ENCODE results near the gene PSAP.

Gene PSAP

DNA sequence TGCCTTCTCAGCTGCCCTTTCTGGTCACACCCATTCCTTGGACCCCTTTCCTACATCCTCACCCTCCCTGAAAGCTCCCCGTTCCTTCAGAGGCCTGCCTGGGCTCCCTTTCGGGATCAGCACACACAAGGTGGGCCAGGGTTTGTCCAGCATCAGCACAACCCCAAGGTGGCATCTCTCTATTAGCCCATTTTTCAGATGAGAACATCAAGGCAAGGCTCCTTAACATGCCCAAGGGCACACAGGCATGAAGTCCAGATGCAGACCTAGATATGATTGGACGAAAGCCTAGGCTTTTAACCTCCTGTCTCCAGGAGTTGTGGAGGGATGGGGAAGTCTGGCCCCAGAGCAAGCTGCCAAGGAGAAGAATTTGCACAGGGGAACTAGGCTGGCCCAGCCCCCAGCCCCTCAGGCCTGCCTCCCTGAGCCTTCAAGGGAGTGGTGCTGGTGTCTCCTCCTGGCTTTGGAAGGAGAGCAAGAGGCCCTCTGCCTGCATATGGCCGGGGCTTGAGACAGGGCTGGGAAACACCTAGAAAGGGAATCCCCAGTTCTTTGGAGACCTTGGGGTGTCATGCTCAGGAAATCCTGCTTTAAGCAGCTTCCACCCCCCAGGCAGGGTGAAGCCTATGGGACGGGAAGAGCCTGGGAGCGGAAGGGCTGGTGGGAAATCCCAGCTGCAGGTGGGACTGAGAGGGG is 68.7 kb downstream of the PSAP start:
- no peak for DNase-seq

DNA sequence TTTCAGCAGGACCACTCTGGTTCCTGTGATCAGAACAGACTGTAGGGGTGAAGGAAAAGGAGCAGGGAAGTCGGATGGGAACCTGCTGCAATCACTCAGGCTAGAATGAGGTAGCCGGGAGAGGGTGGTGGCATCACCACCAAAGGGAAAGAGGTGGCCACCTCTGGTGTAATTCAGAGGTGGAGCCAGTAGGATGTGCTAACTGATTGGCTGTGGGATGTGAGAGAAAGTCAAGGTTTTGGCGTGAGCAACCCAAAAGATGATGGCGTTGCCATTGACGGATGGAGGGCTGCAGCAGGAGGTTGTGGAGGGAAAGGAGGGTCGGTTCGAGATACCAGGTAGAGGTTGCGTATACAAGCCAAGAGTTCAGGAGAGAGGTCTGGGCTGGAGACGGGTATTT is 70.3 kb downstream of the PSAP start:
- no peak for DNase-seq

DNA sequence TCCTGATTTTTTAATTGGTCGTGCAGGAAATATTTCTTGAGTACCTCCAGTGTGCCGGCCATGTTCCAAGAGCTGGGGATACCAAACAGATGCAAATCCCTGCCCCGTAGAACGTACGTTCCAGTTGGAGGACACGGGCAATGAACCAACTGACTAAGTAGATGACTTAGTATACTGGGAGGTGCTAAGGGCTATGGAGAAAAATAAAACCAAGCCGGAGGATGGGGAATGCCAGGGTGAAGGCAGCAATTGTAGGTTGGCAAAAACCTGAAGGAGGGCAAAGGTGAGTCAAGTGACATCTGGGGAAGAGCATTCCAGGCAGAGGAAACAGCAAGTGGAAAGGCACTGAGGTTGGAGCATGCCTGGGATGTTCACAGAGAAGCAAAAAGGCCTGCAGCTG is 70.9 kb downstream of the PSAP start:
- no peak for DNase-seq

DNA sequence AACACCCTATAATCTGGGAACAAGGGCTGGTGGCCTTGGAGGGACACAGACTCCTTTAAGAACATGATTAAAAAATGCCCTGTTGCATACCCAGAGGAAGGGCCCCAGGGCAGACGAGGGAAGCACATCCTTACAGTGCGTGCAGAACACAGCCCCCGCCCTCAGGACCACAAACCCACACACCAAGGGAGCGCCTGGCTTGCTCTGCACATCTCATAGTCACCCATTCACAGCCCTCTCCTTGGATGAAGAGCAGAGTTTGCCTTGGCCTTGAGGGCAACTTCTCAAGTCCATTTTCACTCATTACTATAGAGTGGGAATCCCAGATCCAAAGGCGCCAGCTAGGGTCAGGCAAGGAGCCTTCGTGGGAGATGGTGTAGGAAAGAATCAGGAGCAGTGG is 71.4 kb downstream of the PSAP start:
- no peak for DNase-seq

DNA sequence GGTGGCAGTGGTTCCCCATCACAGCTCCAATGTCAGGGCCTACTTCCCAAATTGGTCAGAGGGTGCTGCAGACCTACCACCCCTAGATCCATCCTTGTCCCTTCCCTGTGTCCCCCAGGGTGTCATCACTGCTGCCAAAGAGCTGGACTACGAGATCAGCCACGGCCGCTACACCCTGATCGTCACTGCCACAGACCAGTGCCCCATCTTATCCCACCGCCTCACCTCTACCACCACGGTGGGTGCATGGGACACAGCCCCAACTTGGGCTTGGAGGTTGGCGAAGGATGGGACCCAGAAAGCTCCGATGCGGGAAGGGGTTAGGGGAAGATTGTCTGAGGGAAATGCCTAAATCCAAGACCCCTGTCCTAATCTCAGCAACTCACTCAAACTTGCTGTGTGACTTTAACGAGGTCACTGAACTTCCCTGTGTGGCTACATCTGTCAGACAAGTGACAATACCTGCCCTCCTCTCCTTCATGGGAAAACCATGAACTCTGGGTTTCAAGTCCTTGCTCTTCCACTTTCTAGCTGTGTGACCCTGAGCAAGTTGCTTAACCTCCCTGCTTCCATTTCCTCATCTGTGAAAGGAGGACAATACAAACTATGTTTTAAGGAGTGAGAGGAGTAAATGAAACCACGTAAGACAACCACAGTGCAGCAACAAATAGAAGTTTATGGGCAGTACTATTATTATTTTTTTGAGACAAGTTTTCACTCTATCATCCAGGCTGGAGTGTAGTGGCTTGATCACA is 72.8 kb downstream of the PSAP start:
- no peak for DNase-seq

DNA sequence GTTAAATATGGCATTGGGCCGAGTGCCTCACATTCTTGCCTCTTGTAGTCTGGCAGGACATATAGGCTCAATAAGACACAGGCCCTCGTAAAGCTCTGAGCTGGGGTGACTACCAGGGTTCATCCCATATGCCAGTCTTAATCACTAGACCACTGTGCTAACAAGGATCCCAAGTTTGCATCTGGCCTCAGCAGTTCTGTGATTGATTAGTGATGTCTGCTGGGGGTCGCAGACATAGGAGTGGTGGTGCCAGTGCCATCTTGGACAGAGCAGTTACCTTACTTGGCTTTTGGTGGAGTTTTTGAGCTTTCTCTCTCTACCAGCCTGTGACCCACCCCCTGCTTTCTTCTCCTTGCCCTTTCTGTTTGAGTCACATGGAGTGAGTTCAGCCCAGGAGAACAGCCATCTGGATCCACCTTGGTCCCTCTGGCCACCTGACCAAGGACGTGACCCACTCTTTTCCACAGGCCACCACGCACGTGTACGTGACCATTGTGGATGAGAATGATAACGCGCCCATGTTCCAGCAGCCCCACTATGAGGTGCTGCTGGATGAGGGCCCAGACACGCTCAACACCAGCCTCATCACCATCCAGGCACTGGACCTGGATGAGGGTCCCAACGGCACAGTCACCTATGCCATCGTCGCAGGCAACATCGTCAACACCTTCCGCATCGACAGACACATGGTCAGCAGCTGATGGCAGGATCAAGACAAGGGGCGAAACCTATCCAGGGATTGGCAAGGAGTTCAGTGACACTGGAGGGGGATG is 73.7 kb downstream of the PSAP start:
- DNase-seq, result no peak

DNA sequence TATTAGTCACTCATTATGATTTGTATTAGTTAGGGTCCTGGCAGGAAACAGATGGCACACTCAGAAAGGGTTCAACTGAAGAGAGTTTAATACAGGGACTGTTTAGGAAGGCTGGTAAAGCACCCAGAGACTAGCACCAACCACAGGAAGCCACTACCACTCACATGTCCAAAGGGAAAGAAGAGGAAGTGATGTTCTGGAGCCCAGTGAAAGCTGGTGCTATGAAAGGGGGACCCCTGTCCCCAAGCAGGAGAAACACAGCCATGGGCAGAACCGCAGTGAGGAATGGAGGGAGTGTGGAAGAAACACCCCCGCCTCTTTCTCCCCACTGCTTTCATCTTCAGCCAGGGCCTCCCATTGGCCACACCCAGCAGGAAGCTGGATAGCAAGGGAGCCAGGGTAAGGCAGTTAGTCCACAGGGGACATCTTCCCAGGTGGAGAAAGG is 74.5 kb downstream of the PSAP start:
- DNase-seq, result no peak

DNA sequence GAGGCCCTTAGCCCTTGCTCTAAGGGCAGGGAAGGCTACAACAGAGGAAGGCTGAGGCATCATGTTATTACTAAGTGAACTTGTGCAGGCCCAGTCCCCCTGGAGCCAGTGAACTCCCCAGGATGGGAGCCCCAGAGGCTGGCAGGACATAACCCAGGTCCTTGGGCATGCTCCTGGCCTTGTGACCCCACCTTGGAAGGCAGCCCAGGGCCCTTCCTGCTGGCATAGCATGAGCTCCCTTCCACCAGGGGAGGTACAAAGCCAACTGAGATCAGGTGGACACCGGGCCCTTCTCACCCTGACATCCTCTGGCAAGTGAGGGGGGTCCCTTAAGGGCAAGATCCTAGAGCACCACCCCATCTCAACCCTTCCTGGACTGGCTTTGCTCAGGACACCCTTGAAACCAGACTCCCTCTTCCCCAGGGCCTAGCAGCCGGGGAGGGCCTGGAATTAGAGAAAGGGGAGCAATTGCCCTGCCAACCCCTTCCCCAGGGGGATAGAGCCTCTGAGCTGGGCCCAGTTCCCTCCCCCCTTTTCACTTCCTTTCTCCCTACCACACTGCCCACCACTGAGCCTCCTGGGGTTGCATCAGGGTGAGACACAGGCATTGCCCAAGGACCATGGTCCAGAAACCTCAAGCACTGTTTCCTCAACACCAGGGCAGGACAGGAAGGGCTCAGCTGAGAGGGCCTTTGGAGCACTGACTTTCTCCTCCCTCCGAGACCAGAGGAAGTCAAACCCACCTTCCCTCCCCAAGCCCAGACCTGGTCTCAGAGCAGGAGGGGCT is 75.9 kb downstream of the PSAP start:
- no peak for DNase-seq

DNA sequence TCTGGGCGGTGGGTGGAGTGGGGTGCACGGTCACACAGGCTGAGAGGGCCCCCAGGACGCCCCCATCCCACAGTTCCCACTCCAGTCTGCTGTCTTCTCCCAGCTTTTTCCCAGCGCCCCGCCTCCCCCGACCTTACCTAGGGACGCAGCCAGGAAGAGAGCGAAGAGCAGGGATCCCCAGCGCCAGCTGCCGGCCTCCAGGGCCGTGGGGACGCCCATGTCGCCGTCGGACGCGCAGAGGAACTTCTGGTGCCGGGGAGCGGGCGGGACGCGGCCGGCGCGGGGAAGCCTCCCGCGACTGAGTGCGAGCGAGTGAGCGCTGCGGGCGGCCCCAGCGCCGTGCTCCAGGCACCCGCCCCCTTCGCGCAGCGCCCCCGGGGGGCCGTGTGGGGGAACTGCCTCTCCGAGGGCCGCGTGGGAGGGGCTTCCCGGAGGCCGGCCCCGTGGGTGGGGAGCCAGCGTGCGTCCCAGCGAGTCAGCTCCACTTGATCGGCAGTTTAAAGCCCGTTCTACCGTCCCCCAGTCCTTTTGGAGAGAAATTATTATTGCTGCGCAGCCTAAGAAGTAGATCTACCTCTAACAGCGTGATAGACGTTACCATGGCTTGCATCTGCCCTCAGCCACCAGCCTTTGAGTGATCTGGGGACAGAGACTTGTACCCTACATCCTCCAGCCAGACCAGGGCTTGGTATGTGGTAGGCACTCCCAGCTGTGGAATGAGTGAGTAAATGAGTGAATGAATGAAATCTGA is 77.7 kb downstream of the PSAP start, which contains the start of gene VSIR:
Gene VSIR, minus strand, starts transcription at position 300 of the 751 bp plus-strand sequence. Its CDS starts 81 bp downstream, at position 219.
- DNase-seq, result peak in 1 of 2 experiments; percentile 44

DNA sequence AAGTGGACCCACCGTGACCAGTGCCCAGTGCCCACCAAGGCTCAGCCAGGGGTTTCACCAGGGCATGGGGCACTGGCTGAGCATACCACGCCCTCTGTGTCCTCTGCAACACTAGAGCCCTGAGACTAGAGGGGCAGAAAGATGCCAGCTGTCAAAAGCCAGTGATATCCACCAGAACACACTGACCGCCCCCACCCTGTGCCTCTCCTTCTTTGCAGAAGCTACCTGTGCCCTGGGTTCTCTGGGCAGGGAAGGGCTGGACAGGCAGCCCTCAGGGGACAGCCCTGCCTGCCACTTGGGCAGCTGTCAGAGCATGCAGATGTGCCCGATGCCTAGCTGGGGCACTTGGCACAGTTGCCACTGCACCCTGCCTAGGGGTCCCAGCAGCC is 78.2 kb downstream of the PSAP start:
- DNase-seq, result no peak

DNA sequence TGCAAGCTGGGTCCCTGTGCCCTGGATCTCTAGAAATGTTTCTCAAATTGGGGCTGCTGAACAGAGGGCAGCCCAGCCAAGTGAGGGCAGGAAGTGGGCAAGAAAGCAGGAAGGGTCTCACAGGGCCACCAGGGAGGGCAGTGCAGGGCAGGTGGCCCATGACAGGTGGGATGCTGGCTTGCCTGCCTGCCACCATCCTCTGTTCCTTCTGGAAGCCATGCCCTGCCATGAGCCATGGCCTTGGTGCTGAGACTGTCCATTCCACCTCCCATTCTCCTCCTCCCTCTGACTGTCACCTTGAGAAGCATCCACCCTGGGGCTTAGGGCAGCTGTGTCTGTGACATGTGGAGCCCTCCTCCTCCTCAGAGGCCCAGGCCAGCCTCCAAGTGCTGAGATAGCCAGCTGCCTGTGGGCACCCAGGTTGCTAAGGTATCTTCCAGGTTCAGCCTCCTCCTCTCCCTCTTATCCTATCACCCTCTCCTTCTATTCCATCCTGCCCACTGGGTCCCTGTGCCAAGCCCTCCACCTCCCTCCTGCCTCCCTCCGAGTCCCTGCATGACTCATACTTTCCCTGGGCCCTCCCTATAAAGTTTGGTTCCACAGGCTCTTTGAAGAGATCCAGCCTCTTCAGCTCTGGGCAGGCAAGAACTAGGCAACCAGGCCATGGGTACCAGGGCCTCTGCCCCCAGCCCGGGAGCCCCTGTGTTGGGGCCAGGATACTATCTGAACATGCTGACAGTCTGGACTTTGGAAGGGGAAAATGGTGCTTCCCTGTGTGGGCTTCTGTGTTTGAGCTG is 79.0 kb downstream of the PSAP start:
- no peak for DNase-seq

DNA sequence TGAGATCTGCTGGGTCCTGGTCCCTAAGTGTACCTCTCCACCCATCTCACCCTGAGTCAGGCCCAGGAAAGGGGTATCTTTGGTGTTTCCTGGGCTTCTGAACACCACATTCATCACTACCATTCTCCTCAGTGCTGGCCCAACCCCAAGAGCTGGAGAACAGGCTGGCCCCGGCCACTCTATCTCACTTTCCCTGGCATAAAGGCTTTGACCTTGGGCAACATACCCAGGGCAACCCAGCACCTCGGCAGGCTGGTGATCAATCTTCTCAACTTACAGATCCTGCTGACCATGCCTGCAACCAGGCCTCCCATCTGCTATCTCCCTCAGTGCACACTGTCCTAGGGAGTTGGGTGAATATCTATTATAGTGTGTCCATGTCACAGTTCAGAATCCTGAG is 79.8 kb downstream of the PSAP start:
- no peak for DNase-seq

DNA sequence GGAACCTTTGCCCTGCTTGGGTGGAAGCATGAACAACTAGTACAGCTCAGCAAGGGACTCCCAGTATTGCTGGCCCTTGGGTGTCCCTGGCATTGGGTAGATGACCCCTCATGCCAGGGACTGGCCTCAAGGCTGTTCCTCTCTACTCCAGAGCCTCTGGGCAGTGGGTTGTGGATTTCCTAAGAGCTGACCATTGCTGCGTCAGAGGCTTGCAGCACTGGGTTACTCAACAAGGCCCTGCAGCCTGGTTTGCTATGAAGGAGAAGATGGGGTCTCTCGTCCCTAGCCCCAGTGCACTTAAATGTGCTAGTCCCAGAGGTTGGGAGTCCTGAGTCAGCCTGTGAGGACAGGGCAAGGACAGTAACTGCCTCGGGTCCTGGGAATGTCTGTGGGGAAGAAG is 80.3 kb downstream of the PSAP start:
- no peak for DNase-seq

DNA sequence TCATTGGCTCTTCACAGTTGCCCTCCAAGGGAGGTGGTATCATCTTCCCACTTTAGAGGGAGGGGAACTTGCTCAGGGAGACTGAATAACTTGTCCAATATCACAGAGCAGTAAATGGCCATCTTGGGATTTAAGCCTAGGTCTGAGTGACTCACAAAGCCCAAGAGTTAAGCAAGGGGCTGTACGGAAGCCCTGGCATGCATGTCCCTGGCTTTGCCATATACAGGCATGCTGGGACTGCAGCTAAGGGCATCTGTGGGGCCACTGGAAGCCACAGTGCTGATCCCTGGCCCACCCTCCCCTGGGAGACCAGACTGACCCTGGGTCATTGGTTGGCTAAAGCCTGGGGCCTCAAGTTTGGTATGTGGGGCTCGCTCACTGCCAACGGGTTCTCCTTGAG is 80.8 kb downstream of the PSAP start:
- no peak for DNase-seq

DNA sequence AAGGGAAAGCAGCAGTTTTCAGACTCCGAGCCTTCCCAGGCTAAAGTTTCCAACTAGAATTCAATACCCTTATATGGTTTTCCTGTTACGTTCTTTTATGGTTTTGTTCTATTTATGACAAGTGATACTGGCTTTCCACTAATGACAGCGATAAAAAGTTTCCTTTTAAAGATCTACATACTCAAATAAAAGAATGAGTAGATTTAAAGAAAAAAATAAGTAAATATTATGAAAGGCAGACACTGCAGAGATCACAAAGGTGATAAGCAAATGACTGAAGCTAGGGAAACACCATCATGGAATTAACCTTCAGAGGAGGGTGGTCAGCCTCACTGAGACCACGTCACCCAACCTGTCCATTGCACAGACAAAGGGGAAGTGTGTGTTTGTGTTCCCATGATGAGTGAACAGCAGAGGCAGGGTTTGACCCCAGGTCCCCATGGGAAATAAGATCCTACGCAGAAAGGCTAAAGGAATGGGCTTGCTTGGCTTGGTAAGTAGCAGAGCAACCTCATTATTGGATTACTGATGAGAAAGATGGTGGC is 81.7 kb downstream of the PSAP start:
- DNase-seq, result no peak

DNA sequence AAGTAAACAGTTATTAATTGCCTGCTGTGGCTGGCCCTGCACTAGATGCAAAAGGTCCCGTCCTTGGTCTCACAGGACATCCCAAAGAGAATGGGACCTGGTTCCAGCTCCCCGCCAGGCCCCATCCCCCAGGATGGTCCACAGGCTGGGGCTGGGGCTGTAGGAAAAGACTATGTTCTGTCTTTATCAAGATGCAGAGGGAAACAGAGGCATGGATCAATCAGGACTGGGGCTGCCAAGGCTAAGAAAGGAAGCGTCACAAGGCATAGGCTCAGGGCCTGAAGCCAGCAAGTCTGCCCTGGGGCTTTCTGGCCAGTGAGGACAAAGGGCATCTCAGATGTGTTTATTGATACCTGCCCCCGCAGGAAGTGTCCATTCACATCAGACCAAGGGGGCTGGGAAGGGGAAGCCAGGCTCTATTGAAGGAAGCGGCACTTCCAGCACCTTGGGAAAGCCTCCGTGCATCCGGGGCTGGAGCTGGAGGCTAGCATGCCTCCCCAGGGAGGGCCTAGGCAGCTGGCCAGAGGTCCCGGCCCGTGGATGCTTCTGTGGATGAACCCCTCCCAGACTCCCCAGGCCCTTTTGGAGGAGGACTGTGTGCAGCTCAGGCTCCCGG is 83.5 kb downstream of the PSAP start:
- no peak for DNase-seq

DNA sequence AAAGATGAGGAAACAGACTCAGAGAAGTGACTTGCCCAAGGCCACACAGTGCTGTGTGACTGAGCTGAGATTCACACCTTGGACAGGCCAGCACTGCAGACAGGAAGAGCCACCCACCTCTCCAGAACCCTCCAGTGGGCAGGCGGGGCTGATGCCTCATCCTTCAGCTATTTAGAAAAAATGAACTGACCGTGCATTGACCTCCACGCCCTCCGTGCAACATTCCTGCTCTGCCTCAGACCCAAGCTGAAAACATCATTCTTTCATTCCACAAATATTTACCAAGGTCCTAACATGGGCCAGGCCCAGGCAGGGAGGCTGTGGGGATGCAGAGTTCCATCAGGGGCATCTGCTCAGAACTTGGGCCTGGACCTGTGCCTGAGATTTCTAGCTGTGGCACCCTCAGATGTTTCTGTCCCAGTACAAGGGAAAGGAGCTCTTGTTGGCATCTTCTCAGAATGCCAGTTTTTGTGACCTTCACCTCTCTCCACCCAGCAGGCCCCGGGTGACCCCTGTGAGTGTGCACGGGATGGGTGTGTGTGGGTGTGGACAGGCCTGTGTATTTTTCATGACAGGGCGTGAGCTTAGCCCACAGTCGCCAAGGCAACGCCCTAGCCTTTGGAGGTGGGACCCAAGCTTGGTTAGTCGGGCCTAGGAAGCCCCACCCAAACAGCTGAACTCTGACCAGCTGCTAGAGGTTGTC is 84.2 kb downstream of the PSAP start:
- DNase-seq, result peak in 1 of 2 experiments; percentile 7

All from NCI-H524 (cell line).